ENCODE results near the gene SPAG16.

Gene SPAG16

DNA sequence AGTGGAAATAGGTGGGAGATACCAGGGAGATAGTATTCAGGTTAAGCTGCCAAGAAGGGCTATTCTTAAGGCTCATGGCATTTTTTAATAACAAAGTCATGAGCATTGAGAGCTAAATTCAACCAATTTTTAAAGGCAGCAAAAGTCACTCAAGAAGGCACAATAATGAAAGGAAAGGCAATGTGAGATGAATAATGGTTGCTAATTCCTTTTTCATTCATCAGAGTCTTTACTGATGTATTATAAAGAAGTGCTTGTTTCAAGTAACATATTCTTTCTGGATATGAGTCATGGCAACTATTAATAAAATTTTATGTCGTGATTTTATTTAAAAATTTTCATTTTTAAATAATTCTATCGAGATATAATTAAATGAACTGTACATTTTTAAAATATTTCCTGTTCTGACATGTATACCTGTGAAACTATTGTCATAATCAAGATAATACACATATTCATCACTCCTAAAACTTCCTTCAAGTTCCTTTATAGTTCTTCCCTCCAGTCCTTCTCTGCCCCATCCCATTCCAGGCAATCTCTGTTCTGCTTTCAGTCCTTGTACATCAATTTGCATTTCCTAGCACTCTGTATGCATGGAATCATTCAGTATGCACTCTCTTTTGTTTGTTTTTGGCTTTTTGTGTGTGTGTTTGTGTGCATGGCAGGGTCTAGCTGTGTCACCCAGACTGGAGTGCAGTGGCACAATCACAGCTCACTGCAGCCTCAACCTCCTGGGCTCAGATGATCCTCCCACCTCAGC lies 1167.4 kb downstream of the SPAG16 start:
- H3K36me3 ChIP-seq (ENCODE audit: insufficient read depth, insufficient read length, low read length), result no peaks in the 10 kb centered on the region
- no peaks in the 10 kb centered on the region for H3K9me3 ChIP-seq (ENCODE audit: insufficient read depth, low read length)
- H3K27me3 ChIP-seq (ENCODE audit: insufficient read depth, insufficient read length), result no peaks in the 10 kb centered on the region
- H3K9ac ChIP-seq (ENCODE audit: insufficient read length, low read depth), result no peak overlapping the region
- no peak for DNase-seq (ENCODE audit: low read depth, low spot score)
- no peak overlapping the region for H3K4me3 ChIP-seq (ENCODE audit: insufficient read length, low read depth)
- no peaks in the 10 kb centered on the region for H3K4me1 ChIP-seq (ENCODE audit: insufficient read depth, insufficient read length)
- TF ChIP-seq YY1 (IDR thresholded peaks at IDR 0.05; ENCODE audit: insufficient read depth, insufficient read length), result no peak
- no peak for TF ChIP-seq ZNF274 (IDR thresholded peaks at IDR 0.05; ENCODE audit: low read depth, low read length)
- TF ChIP-seq SUZ12 (IDR thresholded peaks at IDR 0.05; ENCODE audit: extremely low read depth, insufficient read depth, insufficient read length), result no peak

All from NT2/D1 (cell line).